A673 (cell line): Measurements from ENCODE around the gene SLC25A19.

Experiments used
- CTCF ChIP-seq: fragments of 300-800, 200-600 bp; sonication (generic); conservative IDR thresholded peaks from 2 replicates; pipeline ENCODE4 v1.5.1; 2017; ENCODE audit warnings: low read depth, mild to moderate bottlenecking, antibody characterized with exemption, low read length, moderate library complexity, mixed read lengths
- EZH2 ChIP-seq: fragments of 200-600 bp; sonication (generic); IDR thresholded peaks from 2 replicates; pipeline ENCODE4 v1.6.1; 2017; ENCODE audit warnings: borderline replicate concordance, low read depth, mild to moderate bottlenecking, mixed read lengths, antibody characterized with exemption, low read length; ENCODE audit not compliant: poor library complexity, severe bottlenecking

GRCh38 chr17:75313941-75314551 is 24.8 kb upstream of the SLC25A19 start:
- TF ChIP-seq CTCF = no peak
- no peak for TF ChIP-seq EZH2
